ENCODE results near the gene NCKAP5. TPM values are rescaled to one million over a fixed set of nuclear protein-coding genes. Genes with fewer than 3 reads are reported as not detected.

Gene NCKAP5
- total and polyA plus RNA-seq, 8 donors: 0.23 to 1.5 (median 0.44) TPM

- intact Hi-C loops (cut with DNase I): no loop called here
- ATAC-seq: no peak
- H3K36me3 ChIP-seq: no peaks in the 10 kb centered on the region
- DNase-seq: no peak
- H3K27me3 ChIP-seq: no peaks in the 10 kb centered on the region
- H3K27ac ChIP-seq: no peak overlapping the region
- 27 to 42% methylated on average over 2 of the region's 2 CpGs for WGBS, 2 donors
- no peaks in the 10 kb centered on the region for H3K9me3 ChIP-seq
- no peaks in the 10 kb centered on the region for H3K4me1 ChIP-seq
- no peak for TF ChIP-seq CTCF (IDR thresholded peaks at IDR 0.05)
- no peak overlapping the region for H3K4me3 ChIP-seq
- no peak for FAIRE-seq
Observed at GRCh38 chr2:132937629-132938028, 630.6 kb downstream of the NCKAP5 start.

GRCh38 chr2:132936791-132937190 lies 631.5 kb downstream of the NCKAP5 start:
- Histone ChIP-seq H3K27ac (no peak overlapping the region), H3K4me1 (no peaks in the 10 kb centered on the region), H3K9me3 (no peaks in the 10 kb centered on the region), H3K4me3 (no peak overlapping the region), H3K27me3 (no peaks in the 10 kb centered on the region), H3K36me3 (no peaks in the 10 kb centered on the region)
- no peak for ATAC-seq
- WGBS, 2 donors: 58 to 86% methylated on average over 1 of the region's 1 CpG
- no peak for FAIRE-seq
- DNase-seq: no peak
- intact Hi-C loops (cut with DNase I): no loop called here
- no peak for TF ChIP-seq CTCF (IDR thresholded peaks at IDR 0.05)

- Histone ChIP-seq H3K4me1 (no peaks in the 10 kb centered on the region), H3K36me3 (no peaks in the 10 kb centered on the region), H3K4me3 (no peak overlapping the region), H3K9me3 (no peaks in the 10 kb centered on the region), H3K27me3 (no peaks in the 10 kb centered on the region), H3K27ac (no peak overlapping the region)
- DNase-seq (no peak), ATAC-seq (no peak), FAIRE-seq (no peak)
- intact Hi-C loops (cut with DNase I): no loop called here
- no peak for TF ChIP-seq CTCF (IDR thresholded peaks at IDR 0.05)
- WGBS, 2 donors: 31% methylated on average over 1 of the region's 1 CpG
Observed at GRCh38 chr2:132936261-132936660, 632.0 kb downstream of the NCKAP5 start.

GRCh38 chr2:132929786-132930185 lies 638.5 kb downstream of the NCKAP5 start:
- WGBS, 2 donors: 73 to 82% methylated on average over 6 of the region's 6 CpGs
- Histone ChIP-seq H3K27me3 (no peaks in the 10 kb centered on the region), H3K4me3 (no peak overlapping the region), H3K4me1 (no peaks in the 10 kb centered on the region), H3K27ac (no peak overlapping the region), H3K36me3 (no peaks in the 10 kb centered on the region), H3K9me3 (no peaks in the 10 kb centered on the region)
- no peak for TF ChIP-seq CTCF (IDR thresholded peaks at IDR 0.05)
- intact Hi-C loops (cut with DNase I): no loop called here
- FAIRE-seq (no peak), ATAC-seq (no peak), DNase-seq (no peak)

- Histone ChIP-seq H3K9me3 (no peaks in the 10 kb centered on the region), H3K27me3 (no peaks in the 10 kb centered on the region), H3K27ac (no peak overlapping the region), H3K4me1 (no peaks in the 10 kb centered on the region), H3K4me3 (no peak overlapping the region), H3K36me3 (no peaks in the 10 kb centered on the region)
- intact Hi-C loops (cut with DNase I): no loop called here
- ATAC-seq (no peak), FAIRE-seq (no peak), DNase-seq (no peak)
- 60 to 64% methylated on average over 3 of the region's 3 CpGs for WGBS, 2 donors
- TF ChIP-seq CTCF (IDR thresholded peaks at IDR 0.05): no peak
Observed at GRCh38 chr2:132923787-132924186, 644.5 kb downstream of the NCKAP5 start.

Measured in pancreas (tissue), 10 donors.